Activated CD8-positive, alpha-beta T cell treated with anti-CD3 and anti-CD28 coated beads for 36 hours (primary cell): Measurements from ENCODE around the gene AGPAT4. TPM values are rescaled to one million over a fixed set of nuclear protein-coding genes. Genes with fewer than 3 reads are reported as not detected.
A peak's percentile ranks its signal among the peaks of the same experiment; 100 is the strongest.

Source experiments
- ATAC-seq: fragments of 200-7000 bp; cut with Tn5 transposase; one replicate; pipeline ENCODE4 v1.10.0; 2021; ENCODE audit warnings: mild to moderate bottlenecking, moderate library complexity
- CTCF ChIA-PET: fragments of 350-600 bp; sonication (Branson Sonifier 250); formaldehyde crosslinking; loops from one replicate; lab custom pipeline; 2021; ENCODE audit warnings: antibody characterized with exemption; lab: Charles Lee
- POLR2A ChIA-PET: fragments of 350-600 bp; sonication (Branson Sonifier 250); formaldehyde crosslinking; loops from one replicate; lab custom pipeline; 2021; ENCODE audit warnings: antibody characterized with exemption; lab: Charles Lee
- DNase-seq: peaks from one replicate; pipeline ENCODE4 v3.0.0-alpha.2; 2020
- H3K27ac Mint-ChIP-seq: one replicate; pipeline ENCODE4 v1.8.0; 2021; ENCODE audit warnings: mild to moderate bottlenecking, mixed read lengths
- H3K27me3 Mint-ChIP-seq: one replicate; pipeline ENCODE4 v1.8.0; 2021; ENCODE audit warnings: mixed read lengths
- H3K36me3 Mint-ChIP-seq: one replicate; pipeline ENCODE4 v1.8.0; 2021; ENCODE audit warnings: low read depth, mixed read lengths
- H3K4me1 Mint-ChIP-seq: one replicate; pipeline ENCODE4 v1.8.0; 2021; ENCODE audit warnings: low read depth, mixed read lengths
- H3K4me3 Mint-ChIP-seq: one replicate; pipeline ENCODE4 v1.8.0; 2021; ENCODE audit warnings: mild to moderate bottlenecking, moderate library complexity, mixed read lengths
- H3K9me3 Mint-ChIP-seq: one replicate; pipeline ENCODE4 v1.8.0; 2021; ENCODE audit warnings: mixed read lengths
- CTCF ChIP-seq: fragments of 200-600 bp; IDR thresholded peaks from one replicate; pipeline ENCODE4 v1.8.0; 2022; ENCODE audit warnings: antibody characterized with exemption, mild to moderate bottlenecking
- intact Hi-C: fragments of 100-400 bp; cut with micrococcal nuclease; formaldehyde crosslinking; loops from one replicate; pipeline ENCODE4 v1.10.0; 2022
- total RNA-seq, 2 experiments: library from RNA; stranded (reverse); gene quantifications; one replicate each; pipeline ENCODE4 v1.2.3, GENCODE V29; 2021

Gene AGPAT4
- total RNA-seq, 2 experiments from 2014 or later = 3.5 to 4.7 TPM

- ATAC-seq = peak; percentile 67
- POLR2A ChIA-PET = no interaction called here
These were observed 44.8 kb downstream of the AGPAT4 start for GRCh38 chr6:161228921-161229591.

GRCh38 chr6:161228096-161228495 is 45.8 kb downstream of the AGPAT4 start:
- Mint-ChIP-seq H3K4me3 (no peak overlapping the region), H3K27ac (no peak overlapping the region), H3K4me1 (peaks cover 29% of the 10 kb centered on the region), H3K9me3 (no peaks in the 10 kb centered on the region), H3K36me3 (peaks cover 5% of the 10 kb centered on the region), H3K27me3 (no peaks in the 10 kb centered on the region)
- intact Hi-C loops = no loop called here
- no peak for ATAC-seq
- ChIA-PET CTCF (no interaction called here), POLR2A (no interaction called here)
- no peak for DNase-seq
- TF ChIP-seq CTCF = no peak

More at GRCh38 chr6:161228921-161229591, 44.8 kb downstream of the AGPAT4 start:
- CTCF ChIA-PET = interaction anchor here (1.1 kb wide), 1 partner anchor 298 kb away, joined by 3 read pairs; no protein-coding TSS in a partner anchor
- Mint-ChIP-seq H3K4me3 (no peak overlapping the region), H3K9me3 (no peaks in the 10 kb centered on the region), H3K4me1 (peaks cover 24% of the 10 kb centered on the region), H3K36me3 (peaks cover 5% of the 10 kb centered on the region), H3K27ac (peak overlapping the region; percentile 57), H3K27me3 (no peaks in the 10 kb centered on the region)
- TF ChIP-seq CTCF = no peak
- intact Hi-C loops = no loop called here
- DNase-seq = no peak

- H3K4me3 Mint-ChIP-seq = no peak overlapping the region
These were observed 46.6 kb downstream of the AGPAT4 start for GRCh38 chr6:161227004-161227960.

GRCh38 chr6:161226009-161226964 is 47.6 kb downstream of the AGPAT4 start:
- ATAC-seq = peak; percentile 46
- peaks cover 29% of the 10 kb centered on the region for H3K4me1 Mint-ChIP-seq
- H3K4me3 Mint-ChIP-seq = peak overlapping the region; percentile 14
- TF ChIP-seq CTCF = no peak
- no peaks in the 10 kb centered on the region for H3K9me3 Mint-ChIP-seq
- H3K27ac Mint-ChIP-seq = peak overlapping the region; percentile 70
- peaks cover 5% of the 10 kb centered on the region for H3K36me3 Mint-ChIP-seq
- CTCF ChIA-PET = interaction anchor here (1.5 kb wide), 1 partner anchor 9 kb away, joined by 3 read pairs; no protein-coding TSS in a partner anchor
- POLR2A ChIA-PET = no interaction called here
- DNase-seq = peak; percentile 30
- no peaks in the 10 kb centered on the region for H3K27me3 Mint-ChIP-seq
- intact Hi-C loops = no loop called here

More at GRCh38 chr6:161227004-161227960, 46.6 kb downstream of the AGPAT4 start:
- intact Hi-C loops = no loop called here
- ChIA-PET POLR2A (no interaction called here), CTCF (interaction anchor here (1.5 kb wide), 1 partner anchor 8 kb away, joined by 3 read pairs; no protein-coding TSS in a partner anchor)
- Mint-ChIP-seq H3K4me1 (peaks cover 29% of the 10 kb centered on the region), H3K27ac (peak overlapping the region; percentile 70), H3K27me3 (no peaks in the 10 kb centered on the region), H3K9me3 (no peaks in the 10 kb centered on the region), H3K36me3 (peaks cover 5% of the 10 kb centered on the region)
- DNase-seq = no peak
- ATAC-seq = no peak
- no peak for TF ChIP-seq CTCF
